GM21526 (cell line): ENCODE measurements around the gene TMEM86B.

ENCODE experiments used
- ATAC-seq: cut with Tn5 transposase; IDR thresholded peaks from one replicate; pipeline ENCODE4 v1.9.1; 2021; ENCODE audit warnings: moderate library complexity; ENCODE audit not compliant: unreplicated experiment, low FRiP score

Gene TMEM86B

DNA sequence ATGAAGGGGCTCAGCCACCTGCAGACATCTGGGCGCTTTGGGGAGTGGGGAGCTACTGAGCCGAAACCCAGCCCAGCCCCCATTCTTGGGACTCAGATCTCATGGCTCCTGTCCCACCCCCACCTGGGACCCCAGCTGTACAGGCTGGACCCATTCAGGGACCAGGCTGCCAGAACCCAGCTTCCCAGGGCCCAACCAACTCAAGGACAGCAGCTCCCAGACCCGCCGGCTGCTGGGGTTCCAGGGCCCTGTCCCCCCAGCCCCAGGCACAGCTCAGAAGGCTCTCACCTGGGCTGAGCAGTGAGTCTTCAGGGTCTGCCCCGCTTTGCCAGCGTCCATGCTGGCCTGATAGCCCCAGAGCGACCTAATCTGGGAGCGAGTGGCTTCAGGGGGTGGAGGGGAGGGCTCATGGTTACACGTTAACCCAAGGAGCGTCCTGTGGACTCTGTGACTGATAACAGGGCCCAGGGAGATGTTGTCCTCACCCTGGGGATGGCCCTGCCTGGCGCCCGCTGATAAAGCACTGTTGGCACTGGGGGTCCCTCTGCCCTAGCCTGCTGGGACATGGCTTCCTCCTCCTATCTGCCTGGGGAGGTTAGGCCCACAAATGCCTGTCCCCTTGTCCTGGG, at the start of gene TMEM86B:
TMEM86B (minus strand) TSS at position 361 of the 629 bp plus-strand sequence; CDS start at position 339, 22 bp downstream.
- ATAC-seq, result no peak

DNA sequence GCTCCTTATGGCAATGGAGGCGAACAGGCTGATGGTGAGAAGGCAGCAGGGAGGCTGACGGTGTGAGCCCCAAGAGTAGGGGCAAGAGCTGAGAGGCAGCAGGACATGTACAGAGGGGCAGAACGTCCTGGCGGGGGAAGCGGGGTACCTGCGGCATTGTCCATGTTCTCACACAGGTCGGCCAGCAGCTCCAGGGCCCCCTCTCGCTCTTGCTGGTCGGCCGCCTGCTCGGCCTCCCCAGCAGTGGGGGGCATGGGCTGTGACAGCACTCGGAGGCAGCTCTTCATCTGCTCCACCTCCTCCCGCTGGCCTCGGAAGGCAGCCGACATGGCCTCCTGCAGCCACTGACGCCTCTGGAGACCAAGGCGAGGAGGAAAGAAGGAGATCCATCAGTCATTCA, 48.9 kb upstream of the TMEM86B start:
- ATAC-seq, result no peak

GRCh38 chr19:55276720-55277430, 48.3 kb upstream of the TMEM86B start:
- ATAC-seq, result no peak

DNA sequence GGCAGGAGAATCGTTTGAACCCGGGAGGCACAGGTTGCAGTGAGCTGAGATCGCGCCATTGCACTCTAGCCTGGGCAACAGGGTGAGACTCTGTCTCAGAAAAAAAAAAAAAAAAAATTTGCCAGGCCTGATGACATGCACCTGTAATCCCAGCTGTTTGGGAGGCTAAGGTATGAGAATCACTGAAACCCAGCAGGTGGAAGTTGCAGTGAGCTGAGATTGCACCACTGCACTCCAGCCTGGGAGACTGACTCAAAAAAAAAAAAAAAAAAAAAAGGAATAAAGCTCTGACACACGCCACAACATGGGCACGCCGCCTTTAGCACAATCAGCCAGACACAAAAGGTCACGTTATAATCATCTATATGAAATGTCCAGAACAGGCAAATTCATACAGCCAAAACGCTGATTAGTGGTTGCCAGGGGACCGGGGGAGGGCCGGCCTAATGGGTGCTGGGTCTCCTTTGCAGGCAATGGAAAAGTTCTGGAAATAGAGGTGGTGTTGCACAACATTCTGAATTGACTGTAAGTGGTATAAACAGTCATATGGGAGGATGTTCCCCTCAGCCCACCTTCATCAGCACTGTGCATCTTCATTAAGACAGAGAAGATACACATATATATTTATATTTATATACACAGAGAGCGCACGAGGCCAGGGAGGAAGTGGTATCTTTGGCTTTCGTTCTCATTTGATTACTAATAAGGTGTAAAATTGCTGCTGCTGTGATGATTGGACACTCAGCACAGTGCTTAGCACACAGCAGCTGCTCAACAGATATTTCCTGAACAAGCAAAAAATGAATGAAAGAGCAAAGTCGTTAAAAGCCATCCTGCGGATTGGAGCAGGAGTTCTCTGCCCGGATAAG, 47.5 kb upstream of the TMEM86B start:
- ATAC-seq, result no peak

- no peak for ATAC-seq
These were observed 45.6 kb upstream of the TMEM86B start for GRCh38 chr19:55273978-55274707.

DNA sequence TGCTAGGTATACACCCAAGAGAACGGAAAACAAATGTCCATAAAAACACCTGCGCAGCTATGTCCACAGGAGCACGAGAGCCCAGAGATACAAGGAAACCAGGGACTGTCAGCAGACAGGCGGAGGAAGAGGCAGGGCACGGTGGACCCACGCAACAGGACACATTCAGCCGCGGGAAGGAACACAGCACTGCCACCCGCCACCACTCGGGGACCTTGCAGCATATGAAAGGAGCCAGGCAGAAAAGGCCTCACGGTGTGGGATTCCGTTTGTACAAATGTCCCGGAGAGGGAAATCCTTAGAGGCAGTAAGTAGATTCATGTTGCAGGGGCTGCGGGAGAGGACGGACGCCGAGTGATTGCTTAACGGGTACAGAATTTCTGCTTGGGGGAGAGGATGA, 43.6 kb upstream of the TMEM86B start:
- no peak for ATAC-seq

GRCh38 chr19:55270172-55270942, 41.8 kb upstream of the TMEM86B start:
- no peak for ATAC-seq

DNA sequence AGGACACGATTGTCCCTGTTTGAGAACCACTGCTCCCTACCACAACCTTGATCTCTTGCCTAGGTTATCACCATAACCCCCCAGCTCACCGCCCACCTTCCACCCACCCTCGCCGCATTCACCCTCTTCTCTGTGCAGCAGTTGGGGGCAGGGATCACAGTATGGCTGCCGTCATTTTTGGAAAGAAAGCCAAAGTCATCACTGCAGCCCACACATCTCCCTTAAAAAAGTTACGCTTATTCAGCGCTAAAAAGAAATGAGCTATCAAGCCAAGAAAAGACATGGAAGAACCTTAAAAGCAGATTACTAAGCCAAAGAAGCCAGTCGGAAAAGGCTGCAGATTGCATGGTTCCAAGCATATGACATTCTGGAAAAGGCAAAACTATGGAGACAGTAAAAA, 40.7 kb upstream of the TMEM86B start:
- ATAC-seq, result no peak

GRCh38 chr19:55266840-55267239, 38.3 kb upstream of the TMEM86B start:
- ATAC-seq, result no peak

GRCh38 chr19:55266404-55266803, 37.8 kb upstream of the TMEM86B start:
- ATAC-seq, result no peak

GRCh38 chr19:55265723-55266386, 37.3 kb upstream of the TMEM86B start:
- ATAC-seq, result no peak

DNA sequence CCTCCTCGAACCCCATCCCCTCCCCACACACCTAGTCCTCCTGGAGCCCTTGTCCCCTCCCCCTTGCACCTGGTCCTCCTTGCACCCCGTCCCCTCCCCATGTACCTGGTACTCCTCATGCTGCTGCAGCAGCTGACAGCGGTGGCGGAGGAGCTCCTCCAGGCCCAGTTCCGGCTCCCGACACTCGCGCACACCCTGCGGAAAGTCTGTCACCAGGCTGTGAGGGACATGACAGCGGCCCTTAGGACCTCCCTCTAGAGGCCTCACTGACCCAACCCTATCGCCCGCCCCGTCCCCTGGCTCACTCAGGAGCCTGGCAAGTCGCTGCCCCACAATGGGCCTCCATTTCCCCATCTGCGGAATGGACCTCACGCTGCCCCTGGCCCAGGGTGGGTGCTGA, 36.6 kb upstream of the TMEM86B start:
- ATAC-seq, result no peak

- ATAC-seq, result no peak
These were observed 36.0 kb upstream of the TMEM86B start for GRCh38 chr19:55264531-55264930.

DNA sequence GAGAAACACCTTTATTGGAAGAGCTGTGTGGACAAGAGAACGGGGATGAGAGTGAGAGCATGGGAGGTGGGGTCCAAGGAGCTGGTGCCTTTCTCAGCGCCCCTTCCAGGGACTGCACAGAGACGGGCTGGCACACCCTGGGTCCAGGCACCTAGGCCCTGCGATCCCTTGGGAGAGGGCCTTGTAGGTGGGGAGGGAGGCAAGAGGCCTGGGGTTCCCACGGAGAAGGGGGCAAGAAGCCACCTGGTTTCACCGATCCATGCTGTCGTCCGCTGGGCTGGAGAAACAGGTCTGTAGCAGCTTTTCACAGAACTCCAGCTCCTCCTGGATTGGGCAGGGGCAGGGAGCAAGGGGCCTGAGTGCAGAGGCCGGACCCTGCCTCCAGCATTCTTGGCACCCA, 33.8 kb upstream of the TMEM86B start:
- ATAC-seq, result no peak

DNA sequence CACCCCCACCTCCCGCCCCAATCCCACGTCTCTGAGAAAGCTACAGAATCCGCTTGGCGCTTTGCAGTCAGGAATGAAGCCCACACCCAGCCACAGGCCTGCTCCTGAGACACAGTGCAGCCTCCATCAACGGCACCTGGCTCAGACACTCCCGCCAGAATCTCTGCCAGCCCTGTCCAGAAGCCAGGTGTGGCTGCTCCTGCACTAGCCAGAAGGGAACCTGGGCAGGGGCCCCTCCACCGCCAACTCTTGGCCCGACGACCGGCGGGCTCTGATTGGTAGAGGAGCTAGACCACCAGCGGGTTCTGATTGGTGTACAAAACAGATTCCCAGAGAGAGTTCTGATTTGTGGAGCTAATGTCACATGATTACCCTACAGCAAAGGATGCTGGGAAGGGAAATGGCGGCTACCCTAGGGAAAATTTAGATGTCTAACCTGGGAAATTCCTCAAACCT, 33.1 kb upstream of the TMEM86B start:
- no peak for ATAC-seq

DNA sequence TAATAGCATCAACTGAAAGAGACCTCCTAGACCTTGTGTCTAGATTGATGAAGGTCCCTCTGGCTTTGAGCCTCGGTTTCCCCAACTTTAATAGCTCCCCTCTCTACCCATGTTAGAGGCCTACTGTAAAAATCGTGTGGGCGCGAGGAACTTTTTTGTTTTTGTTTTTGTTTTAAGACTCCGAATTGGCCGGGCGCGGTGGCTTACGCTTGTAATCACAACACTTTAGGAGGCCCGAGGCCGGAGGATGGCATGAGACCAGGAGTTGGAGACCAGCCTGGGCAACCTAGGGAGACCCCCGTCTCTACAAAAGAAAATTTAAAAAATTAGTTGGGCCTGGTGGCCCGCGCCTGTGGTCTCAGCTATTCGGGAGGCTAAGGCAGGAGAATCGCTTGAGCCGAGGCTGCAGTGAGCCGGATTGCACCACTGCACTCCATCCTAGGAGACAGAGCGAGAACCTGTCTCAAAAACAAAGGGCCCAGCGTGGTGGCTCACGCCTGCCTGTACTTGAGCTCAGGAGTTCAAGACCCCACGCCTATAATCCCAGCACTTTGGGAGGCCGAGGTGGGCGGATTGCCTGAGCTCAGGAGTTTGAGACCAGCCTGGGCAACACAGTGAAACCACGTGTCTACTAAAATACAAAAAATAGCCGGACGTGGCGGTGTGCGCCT, 31.1 kb upstream of the TMEM86B start:
- no peak for ATAC-seq

DNA sequence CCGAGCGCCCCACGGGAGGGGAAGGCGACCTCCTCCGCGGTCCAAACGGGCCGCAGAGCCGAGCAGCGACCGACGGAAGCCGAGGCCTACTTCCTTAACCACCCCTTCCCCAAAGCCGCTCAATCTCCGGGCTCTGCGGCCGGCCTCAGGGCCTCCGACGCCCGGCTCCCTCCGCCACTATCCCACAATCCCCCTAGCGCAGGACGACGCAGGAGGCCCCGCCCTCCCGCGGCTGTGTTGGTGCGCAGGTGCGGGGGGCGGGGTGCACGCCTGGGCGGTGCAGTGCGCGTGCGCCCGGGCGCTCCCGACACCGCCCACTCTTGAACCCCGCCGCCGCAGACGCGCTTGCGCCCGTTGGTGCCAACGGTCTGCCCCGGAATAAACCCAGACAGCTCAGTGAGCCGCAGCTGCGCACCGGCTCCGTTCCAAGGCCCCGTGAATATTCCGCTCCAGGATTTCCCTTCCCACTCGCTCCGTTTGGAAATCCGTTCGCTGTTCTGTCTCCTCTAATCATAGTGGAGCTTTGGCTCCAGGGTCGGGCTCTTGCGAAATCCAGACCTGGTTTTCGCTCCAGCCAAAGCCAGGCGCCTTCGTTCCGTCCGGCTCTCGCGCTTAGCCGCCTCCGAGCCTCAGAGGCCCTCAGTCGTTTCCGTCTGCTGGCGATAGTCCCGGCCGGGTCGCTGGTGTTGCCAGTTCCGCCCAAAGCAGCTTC, 30.4 kb upstream of the TMEM86B start, which contains the start of gene PPP6R1:
PPP6R1 (minus strand) TSS at position 190 of the 712 bp plus-strand sequence. CDS start 11,914 bp downstream, outside the sequence.
- ATAC-seq, result peak; percentile 56

- ATAC-seq, result no peak
These were observed 29.9 kb upstream of the TMEM86B start for GRCh38 chr19:55258476-55258827.
